T-helper 2 cell treated with Interferon-gamma antibody and Interleukin-4, amounts not matched to agents 5 μg/mL and 100 μg/mL, for 36 hours (primary cell): ENCODE data around the gene FPR3.
"Not testable (repeated sequence)": the region's sequence is repeated elsewhere in the genome, so short reads cannot be mapped to it uniquely, and the experiment has no call there.

Experiments used
- DNase-seq: peaks from one replicate; pipeline ENCODE4 v3.0.0; 2021; ENCODE audit warnings: low spot score
- H3K27ac Mint-ChIP-seq: one replicate; pipeline ENCODE4 v1.8.0; 2021; ENCODE audit warnings: mild to moderate bottlenecking, mixed read lengths
- H3K27me3 Mint-ChIP-seq: one replicate; pipeline ENCODE4 v1.8.0; 2021; ENCODE audit warnings: low read depth, mixed read lengths
- H3K36me3 Mint-ChIP-seq: one replicate; pipeline ENCODE4 v1.8.0; 2021; ENCODE audit warnings: low read depth, mixed read lengths
- H3K4me1 Mint-ChIP-seq: one replicate; pipeline ENCODE4 v1.8.0; 2021; ENCODE audit warnings: low read depth, mixed read lengths
- H3K4me3 Mint-ChIP-seq: one replicate; pipeline ENCODE4 v1.8.0; 2022; ENCODE audit warnings: mild to moderate bottlenecking, moderate library complexity, mixed read lengths
- H3K9me3 Mint-ChIP-seq: one replicate; pipeline ENCODE4 v1.8.0; 2021; ENCODE audit warnings: mixed read lengths

FPR3 gene

GRCh38 chr19:51792932-51793331 lies 2.0 kb upstream of the FPR3 start:
- H3K36me3 Mint-ChIP-seq = peaks cover 2% of the 10 kb centered on the region

GRCh38 chr19:51793994-51794393 lies 963 bp upstream of the FPR3 start:
- no peak overlapping the region for H3K4me3 Mint-ChIP-seq
- no peaks in the 10 kb centered on the region for H3K27me3 Mint-ChIP-seq
- peaks cover 38% of the 10 kb centered on the region for H3K9me3 Mint-ChIP-seq
- H3K4me1 Mint-ChIP-seq = no peaks in the 10 kb centered on the region
- H3K36me3 Mint-ChIP-seq = peaks cover under 1% of the 10 kb centered on the region
- DNase-seq = no peak
- no peak overlapping the region for H3K27ac Mint-ChIP-seq

More at GRCh38 chr19:51792932-51793331, 2.0 kb upstream of the FPR3 start:
- Mint-ChIP-seq H3K9me3 (peaks cover 43% of the 10 kb centered on the region), H3K4me3 (no peak overlapping the region), H3K27me3 (no peaks in the 10 kb centered on the region), H3K27ac (no peak overlapping the region), H3K4me1 (no peaks in the 10 kb centered on the region)
- no peak for DNase-seq

GRCh38 chr19:51796195-51796679 lies 1.3 kb downstream of the FPR3 start:
- DNase-seq = no peak
- Mint-ChIP-seq H3K4me3 (no peak overlapping the region), H3K9me3 (peaks cover 44% of the 10 kb centered on the region), H3K27ac (no peak overlapping the region), H3K36me3 (no peaks in the 10 kb centered on the region), H3K27me3 (no peaks in the 10 kb centered on the region), H3K4me1 (no peaks in the 10 kb centered on the region)

GRCh38 chr19:51797480-51797879 lies 2.5 kb downstream of the FPR3 start:
- H3K27me3 Mint-ChIP-seq = no peaks in the 10 kb centered on the region
- no peak overlapping the region for H3K27ac Mint-ChIP-seq
- H3K4me1 Mint-ChIP-seq = no peaks in the 10 kb centered on the region
- no peak overlapping the region for H3K4me3 Mint-ChIP-seq
- H3K9me3 Mint-ChIP-seq = peaks cover 40% of the 10 kb centered on the region
- no peaks in the 10 kb centered on the region for H3K36me3 Mint-ChIP-seq
- no peak for DNase-seq

- DNase-seq = no peak
- no peaks in the 10 kb centered on the region for H3K4me1 Mint-ChIP-seq
- H3K4me3 Mint-ChIP-seq = no peak overlapping the region
- no peaks in the 10 kb centered on the region for H3K36me3 Mint-ChIP-seq
- H3K27ac Mint-ChIP-seq = no peak overlapping the region
- H3K9me3 Mint-ChIP-seq = peaks cover 40% of the 10 kb centered on the region
- no peaks in the 10 kb centered on the region for H3K27me3 Mint-ChIP-seq
Observed at GRCh38 chr19:51798062-51798461, 3.1 kb downstream of the FPR3 start.

GRCh38 chr19:51799034-51799773 lies 4.2 kb downstream of the FPR3 start:
- DNase-seq = no peak
- Mint-ChIP-seq H3K27me3 (no peaks in the 10 kb centered on the region), H3K4me1 (no peaks in the 10 kb centered on the region), H3K4me3 (no peak overlapping the region), H3K9me3 (peaks cover 38% of the 10 kb centered on the region), H3K36me3 (no peaks in the 10 kb centered on the region), H3K27ac (no peak overlapping the region)

- Mint-ChIP-seq H3K27ac (no peak overlapping the region), H3K9me3 (peaks cover 44% of the 10 kb centered on the region), H3K4me1 (no peaks in the 10 kb centered on the region), H3K4me3 (no peak overlapping the region), H3K36me3 (no peaks in the 10 kb centered on the region), H3K27me3 (no peaks in the 10 kb centered on the region)
- no peak for DNase-seq
Observed at GRCh38 chr19:51799774-51800472, 5.0 kb downstream of the FPR3 start.

GRCh38 chr19:51800473-51801244 lies 5.7 kb downstream of the FPR3 start:
- H3K36me3 Mint-ChIP-seq = no peaks in the 10 kb centered on the region

GRCh38 chr19:51802775-51803174 lies 7.8 kb downstream of the FPR3 start:
- Mint-ChIP-seq H3K9me3 (peaks cover 47% of the 10 kb centered on the region), H3K27me3 (no peaks in the 10 kb centered on the region), H3K36me3 (no peaks in the 10 kb centered on the region), H3K4me1 (no peaks in the 10 kb centered on the region), H3K4me3 (no peak overlapping the region), H3K27ac (no peak overlapping the region)
- no peak for DNase-seq

More at GRCh38 chr19:51800473-51801244, 5.7 kb downstream of the FPR3 start:
- Mint-ChIP-seq H3K4me3 (no peak overlapping the region), H3K27ac (no peak overlapping the region), H3K9me3 (peaks cover 46% of the 10 kb centered on the region), H3K4me1 (no peaks in the 10 kb centered on the region), H3K27me3 (no peaks in the 10 kb centered on the region)
- no peak for DNase-seq

- H3K4me3 Mint-ChIP-seq = no peak overlapping the region
- H3K27me3 Mint-ChIP-seq = no peaks in the 10 kb centered on the region
- no peak for DNase-seq
- peaks cover 49% of the 10 kb centered on the region for H3K9me3 Mint-ChIP-seq
- H3K36me3 Mint-ChIP-seq = no peaks in the 10 kb centered on the region
- no peak overlapping the region for H3K27ac Mint-ChIP-seq
- H3K4me1 Mint-ChIP-seq = no peaks in the 10 kb centered on the region
Observed at GRCh38 chr19:51803519-51803918, 8.6 kb downstream of the FPR3 start.

GRCh38 chr19:51803967-51804366 lies 9.0 kb downstream of the FPR3 start:
- H3K36me3 Mint-ChIP-seq = no peaks in the 10 kb centered on the region

GRCh38 chr19:51804789-51805188 lies 9.8 kb downstream of the FPR3 start:
- DNase-seq, H3K27me3 Mint-ChIP-seq, H3K4me3 Mint-ChIP-seq, H3K27ac Mint-ChIP-seq, H3K4me1 Mint-ChIP-seq, H3K36me3 Mint-ChIP-seq: not testable (repeated sequence)
- H3K9me3 Mint-ChIP-seq = peaks cover 46% of the 10 kb centered on the region

More at GRCh38 chr19:51803967-51804366, 9.0 kb downstream of the FPR3 start:
- Mint-ChIP-seq H3K27ac (no peak overlapping the region), H3K27me3 (no peaks in the 10 kb centered on the region), H3K4me1 (no peaks in the 10 kb centered on the region), H3K9me3 (peaks cover 48% of the 10 kb centered on the region), H3K4me3 (no peak overlapping the region)
- no peak for DNase-seq

- H3K27me3 Mint-ChIP-seq, H3K36me3 Mint-ChIP-seq: not testable (repeated sequence)
Observed at GRCh38 chr19:51805396-51805795, 10.4 kb downstream of the FPR3 start.

GRCh38 chr19:51806571-51806970 lies 11.6 kb downstream of the FPR3 start:
- not testable (repeated sequence) for H3K36me3 Mint-ChIP-seq, DNase-seq, H3K27me3 Mint-ChIP-seq, H3K4me1 Mint-ChIP-seq, H3K27ac Mint-ChIP-seq, H3K4me3 Mint-ChIP-seq
- peaks cover 50% of the 10 kb centered on the region for H3K9me3 Mint-ChIP-seq

More at GRCh38 chr19:51805396-51805795, 10.4 kb downstream of the FPR3 start:
- peaks cover 43% of the 10 kb centered on the region for H3K9me3 Mint-ChIP-seq
- not testable (repeated sequence) for H3K4me3 Mint-ChIP-seq, H3K27ac Mint-ChIP-seq, DNase-seq, H3K4me1 Mint-ChIP-seq
